Putamen (tissue), 1 donor: ENCODE data around the gene CYGB.
"Not testable (repeated sequence)": the region's sequence is repeated elsewhere in the genome, so short reads cannot be mapped to it uniquely, and the experiment has no call there.

ENCODE experiments used
- DNase-seq: peaks from one replicate; pipeline ENCODE4 v3.0.0-alpha.2; 2016; ENCODE audit warnings: low spot score

CYGB gene

GRCh38 chr17:76524598-76525512 is 12.7 kb downstream of the CYGB start:
- no peak for DNase-seq

- DNase-seq, result no peak
These were observed 14.1 kb downstream of the CYGB start for GRCh38 chr17:76523084-76524037.

GRCh38 chr17:76521683-76522082 is 15.8 kb downstream of the CYGB start:
- not testable (repeated sequence) for DNase-seq

GRCh38 chr17:76521262-76521661 is 16.2 kb downstream of the CYGB start:
- DNase-seq, result no peak

GRCh38 chr17:76519048-76519966 is 18.2 kb downstream of the CYGB start:
- DNase-seq, result no peak

- DNase-seq, result no peak
These were observed 19.9 kb downstream of the CYGB start for GRCh38 chr17:76517638-76518038.

- DNase-seq, result no peak
These were observed 22.1 kb downstream of the CYGB start for GRCh38 chr17:76515274-76515949.

GRCh38 chr17:76514355-76514754 is 23.2 kb downstream of the CYGB start:
- not testable (repeated sequence) for DNase-seq

- DNase-seq, result no peak
These were observed 24.2 kb downstream of the CYGB start for GRCh38 chr17:76513306-76513692.

GRCh38 chr17:76512366-76513305 is 24.9 kb downstream of the CYGB start:
- no peak for DNase-seq

GRCh38 chr17:76511668-76512365 is 25.7 kb downstream of the CYGB start:
- DNase-seq, result no peak

- DNase-seq, result no peak
These were observed 26.7 kb downstream of the CYGB start for GRCh38 chr17:76510831-76511244.

GRCh38 chr17:76508472-76509063 is 28.9 kb downstream of the CYGB start:
- DNase-seq, result not testable (repeated sequence)

GRCh38 chr17:76506408-76507345 is 30.8 kb downstream of the CYGB start:
- peak; percentile 67 for DNase-seq

GRCh38 chr17:76504117-76504516 is 33.4 kb downstream of the CYGB start:
- no peak for DNase-seq

- no peak for DNase-seq
These were observed 34.9 kb downstream of the CYGB start for GRCh38 chr17:76502341-76503211.
